GM21381 (cell line): Measurements from ENCODE around the gene WASHC4.
"Not testable (repeated sequence)": the region's sequence is repeated elsewhere in the genome, so short reads cannot be mapped to it uniquely, and the experiment has no call there.

Experiments used
- ATAC-seq: cut with Tn5 transposase; IDR thresholded peaks from one replicate; pipeline ENCODE4 v1.9.1; 2021; ENCODE audit warnings: mild to moderate bottlenecking, moderate library complexity; ENCODE audit not compliant: unreplicated experiment

Gene WASHC4

DNA sequence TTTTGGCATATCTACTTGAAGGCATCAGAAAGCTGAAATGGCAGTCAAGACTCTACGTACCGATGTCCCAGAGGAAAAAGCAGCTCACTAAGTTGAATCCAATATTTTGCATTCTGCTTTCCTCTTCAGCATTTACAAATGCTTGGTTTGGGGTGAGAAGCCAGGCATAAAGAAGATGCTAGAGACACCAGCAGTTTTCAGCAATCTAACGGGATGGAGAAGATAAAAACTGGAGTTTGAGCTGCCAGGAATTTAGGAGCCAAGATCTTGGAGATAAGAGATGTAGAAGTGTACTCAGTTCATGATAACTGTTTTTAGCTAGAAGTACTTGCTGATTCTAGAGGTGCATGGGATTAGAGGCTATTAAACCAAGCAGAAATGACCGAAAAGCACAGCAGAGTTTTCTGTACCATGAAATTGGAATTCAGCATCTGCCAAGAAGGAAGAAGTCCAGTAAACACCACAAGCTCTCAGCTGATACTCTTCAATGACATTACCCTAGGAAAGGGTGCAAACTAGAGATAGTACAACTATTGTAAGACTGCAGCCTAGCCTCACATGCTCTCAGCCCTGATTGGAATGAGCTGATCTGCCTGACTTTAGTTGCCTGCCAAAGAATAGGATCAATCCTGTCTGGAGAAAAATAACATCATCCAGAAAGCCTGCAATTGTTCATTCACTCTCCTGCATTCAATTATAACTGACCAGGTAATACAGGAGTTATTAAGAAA, 15.9 kb upstream of the WASHC4 start:
- no peak for ATAC-seq

DNA sequence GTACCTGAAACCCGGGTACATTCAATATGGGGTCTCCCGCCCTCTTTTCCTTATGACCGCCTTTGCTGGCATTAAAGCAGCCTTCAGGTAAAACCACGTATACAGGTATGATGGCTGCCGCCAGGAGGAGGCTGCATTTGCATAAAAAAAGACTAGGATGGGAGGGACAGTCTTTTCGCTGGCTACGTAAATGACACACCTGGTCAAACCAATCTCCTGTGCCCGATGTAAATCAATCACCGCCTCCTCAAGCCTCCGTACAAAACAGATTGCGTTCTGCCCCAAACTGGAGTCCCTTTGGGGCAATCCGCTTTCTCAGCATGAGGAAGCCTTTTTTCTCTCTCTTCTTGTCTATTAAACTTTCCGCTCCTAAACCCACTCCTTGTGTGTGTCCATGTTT, 15.2 kb upstream of the WASHC4 start:
- ATAC-seq = no peak

DNA sequence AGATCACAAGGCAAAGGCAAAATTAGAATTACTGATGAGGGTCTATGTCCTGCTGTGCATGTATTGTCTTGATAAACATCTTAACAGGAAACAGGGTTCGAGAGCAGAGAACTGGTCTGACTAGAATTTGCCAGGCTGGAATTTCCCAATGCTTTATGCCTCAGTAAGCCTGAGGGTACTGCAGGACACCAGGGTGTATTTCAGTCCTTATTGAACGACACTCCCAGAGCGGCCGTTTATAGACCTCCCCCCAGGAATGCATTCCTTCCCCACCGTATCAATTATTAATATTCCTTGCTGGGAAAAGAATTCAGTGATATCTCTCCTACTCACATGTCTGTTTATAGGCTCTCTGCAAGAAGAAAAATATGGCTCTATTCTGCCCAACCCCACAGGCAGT, 12.2 kb upstream of the WASHC4 start:
- ATAC-seq = not testable (repeated sequence)

DNA sequence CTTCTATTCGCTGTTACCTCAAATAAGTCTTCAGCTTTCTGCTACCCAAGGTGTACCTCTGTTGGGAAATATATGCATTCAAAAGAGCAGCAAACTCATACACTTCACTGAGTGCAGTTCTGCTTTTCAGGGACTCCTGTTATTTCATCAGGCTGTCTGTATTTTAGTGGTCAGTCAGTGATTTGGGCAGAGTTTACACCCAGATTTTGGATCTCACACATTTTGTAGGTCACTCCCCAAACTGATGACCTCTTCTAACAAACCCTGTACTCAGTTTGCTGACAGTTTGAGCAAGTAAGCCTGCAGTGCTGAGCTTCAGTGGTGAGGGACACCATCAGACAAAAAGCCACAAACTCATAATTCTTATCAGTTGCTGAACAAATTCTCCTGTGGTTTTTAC, 8.2 kb upstream of the WASHC4 start:
- no peak for ATAC-seq

DNA sequence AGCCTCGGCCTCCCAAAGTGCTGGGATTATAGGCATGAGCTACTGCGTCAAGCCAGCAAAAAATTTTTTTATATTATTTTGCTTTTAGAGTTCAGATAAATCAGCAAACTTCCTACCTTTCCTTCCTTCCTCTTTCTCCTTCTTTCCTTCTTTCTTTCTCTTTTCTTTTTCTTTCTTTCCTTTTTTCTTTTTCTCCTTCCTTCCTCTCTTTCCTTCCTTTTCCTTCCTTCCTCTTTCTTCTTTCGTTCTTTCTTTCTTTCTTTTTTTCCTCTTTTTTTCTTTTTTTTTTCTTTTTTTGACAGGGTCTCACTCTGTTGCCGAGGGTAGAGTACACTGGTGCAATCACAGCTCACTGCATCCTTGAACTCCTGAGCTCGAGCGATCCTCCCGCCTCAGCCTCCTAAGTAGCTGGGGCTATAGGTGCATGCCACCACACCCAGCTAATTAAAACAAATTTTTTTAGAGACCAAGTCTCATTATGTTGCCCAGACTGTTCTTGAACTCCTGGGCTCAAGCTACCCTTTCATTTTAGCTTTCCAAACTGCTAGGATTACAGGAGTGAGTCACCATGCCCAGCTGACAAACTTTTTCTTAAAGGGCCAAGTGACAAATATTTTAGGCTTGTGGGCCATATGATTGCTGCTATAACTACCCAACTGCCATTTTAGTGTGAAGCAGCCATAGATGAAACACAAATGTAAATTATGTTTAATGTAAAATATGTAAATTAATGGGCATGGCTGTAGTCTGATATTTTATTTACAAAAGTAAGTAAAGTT, 7.1 kb upstream of the WASHC4 start:
- no peak for ATAC-seq

DNA sequence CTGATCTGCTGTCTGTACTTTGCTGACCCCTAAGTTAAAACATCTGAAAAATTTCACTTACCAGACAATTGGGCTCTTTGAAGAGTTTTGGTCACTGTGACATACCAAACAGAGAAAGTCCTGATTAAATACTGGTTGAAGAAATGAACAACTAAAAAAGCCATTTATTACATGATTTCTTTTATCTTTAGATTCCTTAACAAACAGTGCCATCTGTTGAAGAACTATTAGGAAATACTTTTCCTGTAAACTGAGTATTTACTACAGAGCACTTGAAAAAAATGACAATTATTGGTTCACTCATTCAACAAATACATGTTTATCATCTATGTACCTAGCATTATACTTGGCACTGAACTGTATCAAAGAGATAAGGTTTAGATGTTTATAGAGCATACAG, 6.5 kb upstream of the WASHC4 start:
- ATAC-seq = no peak

DNA sequence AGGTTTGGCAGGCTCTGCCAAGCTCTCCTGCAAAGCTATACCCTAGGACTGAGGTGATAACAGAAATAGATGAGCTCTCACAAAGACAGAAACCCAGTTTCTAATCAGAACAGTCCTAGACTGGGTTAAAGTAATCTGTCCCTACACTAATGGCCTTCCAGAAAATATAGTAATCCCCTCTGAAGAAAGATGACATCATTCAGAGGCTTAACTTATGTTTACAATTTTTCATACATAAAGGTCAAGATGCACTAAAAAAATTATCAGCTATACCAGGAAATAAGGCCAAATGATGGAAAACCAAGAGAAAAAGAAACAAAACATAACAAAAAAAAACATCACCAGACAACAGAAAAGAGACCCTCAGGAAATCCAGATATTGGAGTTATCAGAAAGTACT, 4.9 kb upstream of the WASHC4 start:
- ATAC-seq = no peak

DNA sequence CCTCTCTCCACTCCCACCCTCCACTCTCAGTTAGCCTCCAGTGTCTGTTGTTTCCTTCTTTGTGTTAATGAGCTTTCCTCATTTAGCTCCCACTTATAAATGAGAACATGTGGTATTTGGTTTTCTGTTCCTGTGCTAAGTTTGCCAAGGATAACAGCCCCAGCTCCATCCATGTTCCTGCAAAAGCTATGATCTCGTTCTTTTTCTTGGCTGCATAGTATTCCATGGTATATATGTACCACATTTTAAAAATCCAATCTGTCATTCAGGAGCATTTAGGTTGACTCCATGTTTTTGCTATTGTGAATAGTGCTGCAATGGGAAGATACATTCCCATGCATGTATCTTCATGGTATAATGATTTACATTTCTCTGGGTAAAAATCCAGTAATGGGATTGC, 2.8 kb upstream of the WASHC4 start:
- ATAC-seq = no peak

DNA sequence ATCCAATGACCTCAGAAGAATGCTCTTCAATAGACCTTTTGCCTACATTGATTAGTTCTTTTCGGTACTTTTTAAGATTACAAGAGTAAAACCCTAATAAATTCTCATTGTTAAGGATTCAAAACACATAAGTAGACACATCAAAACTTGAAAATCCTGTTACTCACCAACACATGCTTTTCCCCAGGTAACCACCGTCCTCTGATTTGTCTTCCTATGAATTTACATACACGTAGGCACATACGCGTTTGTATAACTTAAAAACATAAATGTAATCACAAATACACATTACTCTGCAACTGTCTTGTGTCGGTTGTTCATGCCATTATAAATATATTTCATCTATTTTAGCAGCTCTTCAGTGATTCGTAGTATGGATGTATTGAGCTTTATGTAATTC, 910 bp upstream of the WASHC4 start:
- ATAC-seq = no peak

DNA sequence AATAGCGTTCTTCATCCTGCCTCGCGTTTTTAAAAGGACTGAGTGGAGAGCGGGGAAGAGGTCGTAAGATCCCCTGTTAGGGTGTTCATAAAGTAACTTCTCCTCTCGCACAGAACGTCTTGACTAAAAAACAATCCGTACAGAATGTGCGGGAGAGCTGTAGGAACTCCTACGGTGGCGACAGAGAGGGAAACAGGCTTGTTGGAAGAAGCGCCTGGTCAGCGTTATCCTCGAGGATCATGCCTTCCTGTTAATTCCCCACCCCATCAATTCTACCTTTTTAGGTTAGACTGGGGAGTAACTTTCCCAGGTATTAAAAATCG, 399 bp upstream of the WASHC4 start:
- peak; percentile 12 for ATAC-seq

DNA sequence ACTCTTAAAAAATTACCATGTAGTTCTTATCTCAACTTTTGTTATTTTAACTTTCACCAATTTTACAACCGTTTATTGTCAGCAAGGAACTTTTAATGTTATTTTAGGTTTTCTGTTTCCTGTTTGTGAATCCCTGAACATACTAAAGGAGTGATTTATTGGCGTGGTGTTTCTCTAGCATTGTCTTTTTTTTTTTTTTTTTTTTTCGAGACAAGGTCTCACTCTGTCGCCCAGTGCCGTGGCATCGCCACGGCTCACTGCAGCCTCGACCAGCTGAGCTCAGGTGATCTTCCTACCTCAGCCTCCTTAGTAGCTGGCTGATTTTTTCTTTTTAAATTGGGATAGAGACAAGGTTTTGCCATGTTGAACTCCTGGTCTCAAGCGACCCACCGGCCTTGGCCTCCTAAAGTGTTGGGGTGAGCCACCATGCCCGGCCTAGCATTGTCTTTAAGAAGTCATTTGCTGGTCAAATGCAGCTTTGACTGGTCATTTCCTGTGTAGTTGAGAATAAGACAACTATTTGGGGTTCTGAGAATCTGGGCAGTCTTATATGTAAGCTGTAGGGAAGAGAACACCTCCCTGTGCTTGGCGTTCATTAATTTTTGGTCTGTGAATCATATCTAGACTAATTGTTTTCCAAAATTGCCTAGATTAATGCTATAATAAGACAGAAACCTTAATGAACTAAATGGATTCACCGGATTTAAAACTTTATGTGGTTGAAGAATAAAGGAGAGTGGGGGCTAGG, 2.1 kb downstream of the WASHC4 start:
- peak; percentile 26 for ATAC-seq

DNA sequence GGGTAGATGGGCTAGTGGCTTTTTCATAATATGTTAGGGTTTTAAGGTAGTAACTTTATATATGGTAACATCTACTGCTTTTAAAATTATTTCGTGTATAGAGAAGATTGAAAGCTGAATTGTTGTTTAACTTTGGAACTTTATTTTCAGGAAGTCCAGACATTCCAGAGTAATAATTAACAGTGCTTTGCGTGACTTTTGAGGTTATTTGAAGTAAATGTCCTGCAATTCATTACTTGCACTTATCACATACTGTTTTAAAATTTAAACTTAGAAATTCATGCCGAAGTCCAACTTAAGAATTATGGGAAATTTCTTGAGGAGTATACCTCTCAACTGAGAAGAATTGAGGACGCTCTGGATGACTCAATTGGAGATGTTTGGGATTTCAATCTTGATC, 3.3 kb downstream of the WASHC4 start:
- ATAC-seq = no peak

DNA sequence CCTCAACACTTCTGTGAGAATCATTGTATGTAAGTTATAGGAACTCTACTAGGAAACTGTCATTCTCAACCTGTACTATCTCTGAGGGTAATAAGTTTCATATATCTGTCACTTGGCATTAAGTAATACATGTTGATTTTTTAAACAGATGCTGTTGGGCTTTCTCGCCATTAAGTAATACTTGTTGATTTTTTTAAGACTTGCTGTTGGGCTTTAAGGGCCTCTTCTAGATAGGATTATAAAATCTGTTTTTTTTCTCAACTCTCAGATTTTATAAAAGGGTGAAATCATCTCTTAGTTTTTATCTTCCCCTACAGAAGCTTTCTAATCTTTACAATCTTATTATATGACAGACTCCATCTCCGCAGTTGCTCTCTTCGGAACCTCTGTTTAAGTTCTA, 5.6 kb downstream of the WASHC4 start:
- no peak for ATAC-seq

DNA sequence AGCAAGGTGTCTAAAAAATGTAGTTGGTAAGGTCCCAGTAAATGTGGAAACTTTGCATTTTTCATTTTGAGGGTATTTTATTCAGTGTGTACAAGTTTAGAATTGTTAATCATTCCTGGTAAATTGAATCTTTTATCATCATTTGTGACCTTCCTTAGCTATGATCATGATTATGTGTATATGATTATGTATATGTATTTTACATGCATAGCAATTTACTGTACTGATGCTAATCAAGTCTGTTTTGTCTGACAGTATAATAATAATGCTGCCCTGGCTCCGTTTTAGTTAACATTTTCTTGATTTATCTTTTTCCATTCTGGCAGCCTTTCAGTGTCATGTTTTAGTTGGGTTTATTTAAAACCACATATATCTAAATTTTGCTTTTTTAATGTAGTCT, 9.4 kb downstream of the WASHC4 start:
- no peak for ATAC-seq

DNA sequence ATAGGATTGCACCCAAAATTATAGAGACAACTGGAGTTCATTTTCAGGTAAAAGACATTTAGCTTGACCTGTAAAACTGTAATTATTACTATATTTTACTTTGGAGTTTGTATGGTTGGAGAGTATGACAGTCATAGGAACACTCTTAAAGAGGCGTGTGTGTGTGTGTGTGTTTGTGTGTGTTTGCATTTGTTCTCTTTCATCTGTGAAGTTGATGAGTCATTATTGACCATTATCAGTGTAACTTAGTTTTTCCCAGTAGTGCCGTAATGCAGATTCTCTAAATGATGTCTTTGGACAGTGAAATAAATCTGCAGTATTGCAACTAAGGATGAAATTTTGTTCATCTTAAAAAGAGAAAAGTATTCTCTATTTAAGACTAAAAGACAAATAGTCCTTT, 13.0 kb downstream of the WASHC4 start:
- ATAC-seq = no peak

DNA sequence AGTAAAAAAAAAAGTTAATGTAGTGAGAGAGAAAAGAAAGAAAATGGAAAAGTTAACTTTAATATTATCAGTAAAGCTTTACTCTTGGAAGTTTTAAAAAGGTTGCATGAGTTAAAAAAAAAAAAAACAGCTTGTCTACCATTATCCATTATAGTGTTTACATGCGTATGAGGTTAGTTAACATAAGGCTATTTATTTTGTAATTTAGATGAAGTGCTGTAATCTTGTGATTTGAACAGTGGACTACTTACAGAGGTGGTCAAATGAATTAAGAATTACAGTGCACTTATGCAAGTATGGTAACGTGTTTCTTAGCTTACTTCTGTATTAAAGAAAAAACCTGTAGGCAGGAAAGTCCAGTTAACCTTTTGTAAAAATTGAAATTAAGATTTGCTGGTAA, 30.7 kb downstream of the WASHC4 start:
- no peak for ATAC-seq

DNA sequence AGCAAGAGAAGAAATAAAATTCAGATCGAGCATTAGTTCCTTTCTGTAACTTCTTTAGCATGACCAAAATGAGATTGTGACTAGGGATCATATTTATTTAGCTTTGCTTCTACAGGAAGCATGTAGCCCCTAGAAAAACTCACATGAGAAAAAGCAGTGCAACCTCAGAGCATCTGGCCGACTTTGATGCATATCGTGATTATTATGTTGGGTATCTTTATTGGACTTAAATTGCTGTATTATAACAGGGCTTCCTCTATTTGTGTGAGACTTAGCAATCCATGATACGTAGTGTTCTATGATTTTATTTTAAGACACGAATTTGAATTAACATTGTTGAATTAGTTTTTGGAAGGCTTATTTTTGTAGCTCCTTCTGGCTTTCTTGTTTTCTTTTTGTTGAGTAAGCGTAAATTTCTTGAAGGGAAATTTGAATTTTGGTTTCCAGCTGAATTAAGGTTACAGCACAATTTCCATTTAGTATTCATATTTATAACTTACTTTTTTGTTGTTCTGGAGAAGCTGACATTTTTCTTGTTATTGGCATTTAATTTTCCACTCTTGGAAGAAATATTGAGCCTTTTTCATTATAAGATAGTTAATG, 33.9 kb downstream of the WASHC4 start:
- no peak for ATAC-seq

DNA sequence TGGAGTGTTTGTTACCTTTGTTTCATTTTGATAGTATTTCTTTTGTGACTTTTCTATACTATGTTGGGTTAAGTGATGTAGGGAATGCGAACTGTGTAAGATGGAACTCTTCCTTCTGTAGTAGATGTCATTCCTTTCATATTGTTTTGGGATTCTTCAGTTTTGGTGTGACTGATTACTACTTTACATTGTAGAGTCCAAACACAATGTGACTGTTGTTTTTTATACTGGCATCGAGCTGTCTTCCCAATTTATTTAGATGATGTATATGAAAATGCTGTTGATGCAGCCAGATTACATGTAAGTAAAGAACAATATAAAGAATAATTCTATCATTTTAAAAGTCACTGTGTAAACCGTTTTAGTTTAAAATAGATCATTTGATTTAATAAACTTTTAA, 34.7 kb downstream of the WASHC4 start:
- no peak for ATAC-seq

DNA sequence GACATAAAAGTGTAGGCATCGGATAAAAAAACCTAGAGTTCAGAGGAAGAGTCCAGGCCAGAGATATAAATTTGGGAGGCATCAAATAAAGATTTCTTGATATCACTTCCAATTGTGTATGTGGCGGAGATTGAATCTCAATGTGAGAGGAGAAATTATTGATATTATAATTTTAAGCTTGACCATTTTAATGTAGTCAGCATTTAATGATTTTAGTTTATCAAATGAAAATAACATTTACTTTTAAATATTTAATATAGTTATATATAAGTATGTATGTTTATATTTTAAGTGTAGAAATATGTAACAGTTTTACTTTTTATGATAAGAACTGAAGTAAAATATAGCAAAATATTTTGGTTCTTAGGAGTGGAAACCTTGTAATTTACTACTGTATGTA, 48.7 kb downstream of the WASHC4 start:
- ATAC-seq = no peak

DNA sequence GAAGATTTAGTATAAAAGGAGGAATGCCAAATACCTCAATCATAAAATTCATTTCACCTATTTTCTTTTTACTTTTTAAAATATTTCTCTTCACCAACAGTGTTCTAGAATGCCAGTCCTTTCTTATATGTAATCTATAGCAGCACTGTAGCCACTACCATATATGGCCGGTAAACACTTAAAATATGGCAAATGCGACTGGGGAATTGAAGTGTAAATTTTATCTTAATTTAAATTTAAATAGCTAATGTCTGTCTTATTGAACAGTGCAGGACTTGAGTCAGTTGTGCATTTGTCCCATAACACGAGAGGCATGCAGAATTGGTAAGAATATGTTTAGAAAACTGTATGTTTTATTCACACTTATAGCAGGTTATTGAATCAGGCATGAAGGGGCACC, 50.1 kb downstream of the WASHC4 start:
- ATAC-seq = no peak

DNA sequence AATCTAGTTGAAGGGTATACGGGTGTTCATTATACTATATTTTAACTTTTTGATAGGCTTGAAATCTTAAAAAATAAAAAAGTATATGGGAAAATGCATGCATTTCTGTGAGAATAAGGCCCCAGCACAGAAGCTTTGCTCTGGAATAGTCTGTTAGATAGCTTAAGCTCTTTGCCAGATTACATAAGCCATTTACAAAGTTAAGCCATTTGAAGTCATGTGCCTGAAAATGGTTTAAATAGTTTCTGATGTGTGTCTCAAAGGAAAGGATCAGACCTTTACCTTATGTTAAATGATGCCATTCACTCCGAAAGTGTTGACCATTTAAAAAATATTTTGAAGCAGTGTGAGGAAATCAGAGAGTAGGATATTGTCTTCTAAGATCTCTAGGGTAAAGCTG, 51.3 kb downstream of the WASHC4 start:
- no peak for ATAC-seq

DNA sequence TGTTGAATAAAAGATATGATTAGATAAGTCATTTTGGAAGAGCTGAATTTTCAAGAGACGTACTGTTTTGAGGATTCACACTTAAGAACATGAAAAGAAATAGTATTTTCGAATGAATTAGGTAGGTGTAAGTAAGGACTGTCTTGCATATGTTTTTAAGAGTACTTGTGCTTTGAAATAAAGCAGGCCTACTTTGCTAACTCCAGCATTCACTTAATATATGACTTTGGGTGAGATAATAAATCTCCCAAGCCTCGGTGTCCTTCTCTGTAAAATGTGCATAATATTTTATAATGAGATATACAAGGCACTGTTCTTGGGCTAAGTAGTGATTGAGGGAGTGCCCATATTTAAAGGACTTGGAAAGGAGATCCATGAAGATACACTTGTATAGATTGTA, 54.6 kb downstream of the WASHC4 start:
- ATAC-seq = no peak
